A549 treated with AZD9567 at 1 μM for 4 hours (cell line): ENCODE measurements around the gene GNA15. TPM values are rescaled to one million over a fixed set of nuclear protein-coding genes. Genes with fewer than 3 reads are reported as not detected.

ENCODE experiments used
- total RNA-seq: library from RNA; stranded (reverse); fragments of 200-300 nt; extraction: Qiagen RNA extraction; gene quantifications from 5 replicates; pipeline ENCODE4 v1.2.3, GENCODE V29; 2022; ENCODE audit not compliant: insufficient read depth

Gene GNA15, protein sequence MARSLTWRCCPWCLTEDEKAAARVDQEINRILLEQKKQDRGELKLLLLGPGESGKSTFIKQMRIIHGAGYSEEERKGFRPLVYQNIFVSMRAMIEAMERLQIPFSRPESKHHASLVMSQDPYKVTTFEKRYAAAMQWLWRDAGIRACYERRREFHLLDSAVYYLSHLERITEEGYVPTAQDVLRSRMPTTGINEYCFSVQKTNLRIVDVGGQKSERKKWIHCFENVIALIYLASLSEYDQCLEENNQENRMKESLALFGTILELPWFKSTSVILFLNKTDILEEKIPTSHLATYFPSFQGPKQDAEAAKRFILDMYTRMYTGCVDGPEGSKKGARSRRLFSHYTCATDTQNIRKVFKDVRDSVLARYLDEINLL
- 0.05 to 0.08 TPM (median 0.05 TPM) in 4 of 5 replicates, not detected in the other for total RNA-seq

DNA sequence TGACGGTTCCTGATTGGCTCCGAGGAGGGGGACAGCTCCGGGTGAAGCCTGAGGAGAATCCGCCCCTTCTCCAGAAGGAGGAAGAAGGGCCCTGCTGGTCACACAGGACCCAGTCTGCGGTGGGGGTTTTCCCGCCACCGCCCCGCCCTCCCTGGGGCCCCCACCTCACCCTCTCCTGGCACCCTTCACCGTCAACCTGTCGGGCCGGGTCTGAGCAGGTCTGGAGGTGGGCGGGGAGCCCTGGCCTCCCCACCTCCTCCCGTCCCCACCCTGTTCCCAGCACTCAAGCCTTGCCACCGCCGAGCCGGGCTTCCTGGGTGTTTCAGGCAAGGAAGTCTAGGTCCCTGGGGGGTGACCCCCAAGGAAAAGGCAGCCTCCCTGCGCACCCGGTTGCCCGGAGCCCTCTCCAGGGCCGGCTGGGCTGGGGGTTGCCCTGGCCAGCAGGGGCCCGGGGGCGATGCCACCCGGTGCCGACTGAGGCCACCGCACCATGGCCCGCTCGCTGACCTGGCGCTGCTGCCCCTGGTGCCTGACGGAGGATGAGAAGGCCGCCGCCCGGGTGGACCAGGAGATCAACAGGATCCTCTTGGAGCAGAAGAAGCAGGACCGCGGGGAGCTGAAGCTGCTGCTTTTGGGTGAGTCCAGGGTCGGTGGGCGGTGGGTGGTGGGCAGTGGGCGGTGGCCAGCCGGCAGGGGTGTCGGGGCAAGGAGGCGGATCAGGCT is at the start of gene GNA15:
Gene GNA15, plus strand, starts transcription at position 73 of the 723 bp plus-strand sequence. Its CDS starts 418 bp downstream, at position 491.

DNA sequence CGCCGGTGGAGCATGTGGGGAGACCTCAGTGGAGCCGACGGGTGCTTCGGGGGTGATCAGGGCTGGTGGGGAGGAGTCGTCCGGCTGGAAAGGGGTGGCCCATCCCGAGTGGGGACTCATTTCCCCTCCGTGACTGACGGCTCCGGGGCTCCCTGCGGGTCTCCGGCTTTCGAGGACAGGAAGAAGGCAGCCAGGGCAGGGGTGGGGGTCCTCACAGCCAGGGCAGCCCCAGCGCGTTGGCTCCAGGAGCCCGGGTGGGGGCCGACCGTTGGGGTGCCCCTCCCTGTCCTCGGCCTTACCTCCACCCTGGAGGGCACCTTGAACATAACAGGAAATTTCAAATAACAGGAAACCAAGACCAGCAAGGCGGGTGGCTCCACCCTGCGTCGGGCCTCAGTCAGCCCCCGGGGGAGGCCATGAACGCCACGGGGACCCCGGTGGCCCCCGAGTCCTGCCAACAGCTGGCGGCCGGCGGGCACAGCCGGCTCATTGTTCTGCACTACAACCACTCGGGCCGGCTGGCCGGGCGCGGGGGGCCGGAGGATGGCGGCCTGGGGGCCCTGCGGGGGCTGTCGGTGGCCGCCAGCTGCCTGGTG is 42.6 kb downstream of the GNA15 start, which contains the start of gene S1PR4:
Gene S1PR4, plus strand, starts transcription at position 393 of the 596 bp plus-strand sequence. Its CDS starts 24 bp downstream, at position 417.

DNA sequence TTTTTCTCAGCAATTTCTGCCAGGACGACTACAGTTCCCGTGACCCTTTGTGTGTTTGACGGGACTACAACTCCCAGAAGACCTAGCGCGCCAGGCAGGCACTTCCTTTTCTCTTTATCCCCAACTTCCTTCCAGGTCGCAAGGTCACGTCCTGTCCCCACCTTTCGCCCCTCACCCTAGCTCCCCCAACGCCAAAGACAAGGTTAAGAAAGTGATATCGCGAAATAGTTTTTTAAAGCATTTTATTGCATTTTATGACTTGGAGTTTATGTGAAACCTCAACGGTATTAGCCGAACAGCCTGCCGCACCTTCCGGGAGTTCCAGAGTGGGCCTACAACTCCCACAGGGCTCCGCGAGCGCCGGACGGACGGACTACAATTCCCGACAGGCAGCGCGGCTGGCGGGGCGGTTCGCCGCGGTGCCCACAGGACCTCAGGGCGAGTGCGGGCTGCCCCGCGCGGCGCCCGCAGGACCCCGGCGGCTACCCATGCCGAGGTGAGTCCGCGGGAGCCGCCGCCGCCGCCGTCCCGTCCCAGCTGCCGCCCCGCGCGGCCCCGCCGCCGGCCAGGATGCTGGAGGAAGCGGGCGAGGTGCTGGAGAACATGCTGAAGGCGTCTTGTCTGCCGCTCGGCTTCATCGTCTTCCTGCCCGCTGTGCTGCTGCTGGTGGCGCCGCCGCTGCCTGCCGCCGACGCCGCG is 49.8 kb downstream of the GNA15 start, which contains the start of gene NCLN:
Gene NCLN, plus strand, starts transcription at position 470 of the 699 bp plus-strand sequence. Its CDS starts 101 bp downstream, at position 571.

Other genes with a start within 250 kb of the GNA15 start
- 2.6 to 3.1 TPM (median 2.8 TPM) in 5 replicates for gene ZNF57, start 235.1 kb upstream of the GNA15 start, total RNA-seq
- 1.6 to 2.1 TPM (median 1.8 TPM) in 5 replicates for gene ZNF77, start 191.1 kb upstream of the GNA15 start, total RNA-seq
- 3.9 to 6.0 TPM (median 5.4 TPM) in 4 of 5 replicates, not detected in the other for gene TLE6, start 158.5 kb upstream of the GNA15 start, total RNA-seq
- 2.5 to 2.9 TPM (median 2.7 TPM) in 5 replicates for gene TLE2, start 106.8 kb upstream of the GNA15 start, total RNA-seq
- gene TLE5, start 73.5 kb upstream of the GNA15 start, total RNA-seq = 191 to 242 TPM (median 235 TPM) in 5 replicates
- gene GNA11, start 41.7 kb upstream of the GNA15 start, total RNA-seq = 31.2 to 34.3 TPM (median 33.7 TPM) in 5 replicates
- 0.07 to 0.09 TPM (median 0.08 TPM) in 3 of 5 replicates, not detected in the others for gene S1PR4, start 42.7 kb downstream of the GNA15 start, total RNA-seq
- gene NCLN, start 49.9 kb downstream of the GNA15 start, total RNA-seq = 64.4 to 86.7 TPM (median 81.9 TPM) in 5 replicates
- 0.39 to 0.52 TPM (median 0.50 TPM) in 4 of 5 replicates, not detected in the other for gene CELF5, start 88.6 kb downstream of the GNA15 start, total RNA-seq
- 31.0 to 36.9 TPM (median 33.6 TPM) in 5 replicates for gene NFIC, start 230.6 kb downstream of the GNA15 start, total RNA-seq